ENCODE measurements around the gene ATP6V0B. TPM values are rescaled to one million over a fixed set of nuclear protein-coding genes. Genes with fewer than 3 reads are reported as not detected.

ATP6V0B gene
- total and polyA plus RNA-seq, 2 of the 13 experiments (the other 11 are each of a cell fraction or from before 2014, with no cell fraction given): 157 to 161 TPM

DNA sequence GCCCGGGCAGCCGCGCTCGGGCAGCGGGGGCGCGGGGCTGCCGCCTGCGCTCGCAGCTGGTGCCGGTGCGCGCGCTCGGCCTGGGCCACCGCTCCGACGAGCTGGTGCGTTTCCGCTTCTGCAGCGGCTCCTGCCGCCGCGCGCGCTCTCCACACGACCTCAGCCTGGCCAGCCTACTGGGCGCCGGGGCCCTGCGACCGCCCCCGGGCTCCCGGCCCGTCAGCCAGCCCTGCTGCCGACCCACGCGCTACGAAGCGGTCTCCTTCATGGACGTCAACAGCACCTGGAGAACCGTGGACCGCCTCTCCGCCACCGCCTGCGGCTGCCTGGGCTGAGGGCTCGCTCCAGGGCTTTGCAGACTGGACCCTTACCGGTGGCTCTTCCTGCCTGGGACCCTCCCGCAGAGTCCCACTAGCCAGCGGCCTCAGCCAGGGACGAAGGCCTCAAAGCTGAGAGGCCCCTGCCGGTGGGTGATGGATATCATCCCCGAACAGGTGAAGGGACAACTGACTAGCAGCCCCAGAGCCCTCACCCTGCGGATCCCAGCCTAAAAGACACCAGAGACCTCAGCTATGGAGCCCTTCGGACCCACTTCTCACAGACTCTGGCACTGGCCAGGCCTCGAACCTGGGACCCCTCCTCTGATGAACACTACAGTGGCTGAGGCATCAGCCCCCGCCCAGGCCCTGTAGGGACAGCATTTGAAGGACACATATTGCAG, 38.2 kb upstream of the ATP6V0B start (continued):
- TF ChIP-seq RAD21 (CRISPR knock-in tag; IDR thresholded peaks at IDR 0.05) (0 out of 2 replicates have a peak, but pooled peaks have one; percentile 20), PRPF4 (IDR thresholded peaks at IDR 0.05; ENCODE audit: low read depth, low read length, poor library complexity, severe bottlenecking) (no peak), ZNF446 (CRISPR knock-in tag; IDR thresholded peaks at IDR 0.05) (0 out of 2 replicates have a peak, but pooled peaks have one; percentile 42), YEATS4 (CRISPR knock-in tag; IDR thresholded peaks at IDR 0.05; ENCODE audit: borderline replicate concordance) (peak; percentile 57; the same call in 1 of the 2 replicates), ZNF274 (CRISPR knock-in tag; IDR thresholded peaks at IDR 0.05) (peak; percentile 27; the same call in 1 of the 2 replicates), ZNF768 (CRISPR knock-in tag; IDR thresholded peaks at IDR 0.05) (peak; percentile 42; the same call in 1 of the 2 replicates), MED8 (CRISPR knock-in tag; IDR thresholded peaks at IDR 0.05; ENCODE audit: insufficient replicate concordance) (no peak), ZNF329 (CRISPR knock-in tag; IDR thresholded peaks at IDR 0.05; ENCODE audit: low read depth) (0 out of 2 replicates have a peak, but pooled peaks have one; percentile 25), MAX (IDR thresholded peaks at IDR 0.05) (peak; percentile 15; the same call in 1 of the 2 replicates), ESRRA (CRISPR knock-in tag; IDR thresholded peaks at IDR 0.05; ENCODE audit: low read depth) (peak; percentile 55; the same call in 1 of the 2 replicates), NRL (CRISPR knock-in tag; IDR thresholded peaks at IDR 0.05; ENCODE audit: borderline replicate concordance) (peak; percentile 88; the same call in 1 of the 2 replicates), BRF2 (CRISPR knock-in tag; IDR thresholded peaks at IDR 0.05) (no peak), YY1 (IDR thresholded peaks at IDR 0.05; ENCODE audit: insufficient read depth, insufficient replicate concordance, low read depth, low read length) (peak; percentile 3), ZNF776 (CRISPR knock-in tag; IDR thresholded peaks at IDR 0.05) (no peak), CBX5 (CRISPR knock-in tag; IDR thresholded peaks at IDR 0.05; ENCODE audit: borderline replicate concordance) (peak; percentile 37; the same call in 1 of the 2 replicates), HMGXB4 (CRISPR knock-in tag; IDR thresholded peaks at IDR 0.05; ENCODE audit: borderline replicate concordance in 1 of 2, low read depth in 1 of 2) (peak; percentile 57 to 85; a peak in 3 of 4 replicates), ZBTB7B (CRISPR knock-in tag; IDR thresholded peaks at IDR 0.05) (peak; percentile 61; the same call in 1 of the 2 replicates), ZNF766 (CRISPR knock-in tag; IDR thresholded peaks at IDR 0.05; ENCODE audit: borderline replicate concordance) (peak; percentile 76; the same call in 1 of the 2 replicates), MED1 (CRISPR knock-in tag; IDR thresholded peaks at IDR 0.05) (peak; percentile 33; the same call in 1 of the 2 replicates)
- TF ChIP-seq, protein P1, sequence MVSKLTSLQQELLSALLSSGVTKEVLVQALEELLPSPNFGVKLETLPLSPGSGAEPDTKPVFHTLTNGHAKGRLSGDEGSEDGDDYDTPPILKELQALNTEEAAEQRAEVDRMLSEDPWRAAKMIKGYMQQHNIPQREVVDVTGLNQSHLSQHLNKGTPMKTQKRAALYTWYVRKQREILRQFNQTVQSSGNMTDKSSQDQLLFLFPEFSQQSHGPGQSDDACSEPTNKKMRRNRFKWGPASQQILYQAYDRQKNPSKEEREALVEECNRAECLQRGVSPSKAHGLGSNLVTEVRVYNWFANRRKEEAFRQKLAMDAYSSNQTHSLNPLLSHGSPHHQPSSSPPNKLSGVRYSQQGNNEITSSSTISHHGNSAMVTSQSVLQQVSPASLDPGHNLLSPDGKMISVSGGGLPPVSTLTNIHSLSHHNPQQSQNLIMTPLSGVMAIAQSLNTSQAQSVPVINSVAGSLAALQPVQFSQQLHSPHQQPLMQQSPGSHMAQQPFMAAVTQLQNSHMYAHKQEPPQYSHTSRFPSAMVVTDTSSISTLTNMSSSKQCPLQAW (CRISPR knock-in tag; IDR thresholded peaks at IDR 0.05): 0 out of 2 replicates have a peak, but pooled peaks have one; percentile 45
- TF ChIP-seq, protein P2, sequence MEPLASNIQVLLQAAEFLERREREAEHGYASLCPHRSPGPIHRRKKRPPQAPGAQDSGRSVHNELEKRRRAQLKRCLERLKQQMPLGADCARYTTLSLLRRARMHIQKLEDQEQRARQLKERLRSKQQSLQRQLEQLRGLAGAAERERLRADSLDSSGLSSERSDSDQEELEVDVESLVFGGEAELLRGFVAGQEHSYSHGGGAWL (CRISPR knock-in tag; IDR thresholded peaks at IDR 0.05): peak; percentile 32; the same call in 1 of the 2 replicates

All from HepG2 (cell line).